Pons (tissue), 1 donor: Measurements from ENCODE around the gene PRG2.
"Not testable (repeated sequence)": the region's sequence is repeated elsewhere in the genome, so short reads cannot be mapped to it uniquely, and the experiment has no call there.

Source experiments
- DNase-seq: peaks from one replicate; pipeline ENCODE4 v3.0.0-alpha.2; 2016; ENCODE audit warnings: low spot score

The PRG2 gene

DNA sequence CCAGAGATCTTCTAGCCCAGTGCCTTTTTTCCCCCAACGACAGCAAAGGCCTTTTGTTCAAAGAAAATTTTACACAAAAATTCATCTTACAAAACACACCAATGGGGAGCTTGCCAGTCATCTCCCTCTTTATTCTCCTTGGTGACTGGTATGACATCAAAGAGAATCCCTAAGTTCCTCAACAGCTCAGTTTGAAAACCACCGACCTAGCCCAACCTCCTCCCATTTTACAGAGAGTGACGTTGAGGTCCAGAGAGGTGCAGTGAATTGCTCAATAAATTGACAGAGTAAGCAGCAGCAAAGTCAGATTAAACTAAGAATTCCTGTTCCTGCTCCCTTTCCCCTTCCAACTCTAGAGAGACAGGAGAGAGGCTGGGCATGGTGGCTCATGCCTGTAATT, 28.7 kb upstream of the PRG2 start:
- DNase-seq: no peak

DNA sequence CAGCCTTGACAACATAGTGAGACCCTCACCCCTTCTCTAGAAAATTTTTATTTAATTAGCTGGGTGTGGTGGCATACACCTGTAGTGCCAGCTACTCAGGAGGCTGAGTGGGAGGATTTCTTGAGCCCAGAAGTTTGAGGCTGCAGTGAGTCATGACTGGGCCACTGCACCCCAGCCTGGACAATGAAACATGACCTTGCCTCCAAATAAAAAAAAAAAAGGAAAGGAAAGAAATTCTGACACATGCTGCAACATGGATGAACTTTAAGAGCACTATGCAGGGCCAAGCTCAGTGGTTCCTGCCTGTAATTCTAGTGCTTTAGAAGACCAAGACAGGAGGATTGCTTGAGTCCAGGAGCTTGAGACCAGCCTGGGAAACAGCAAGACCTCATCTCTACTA, 27.7 kb upstream of the PRG2 start:
- DNase-seq: no peak

DNA sequence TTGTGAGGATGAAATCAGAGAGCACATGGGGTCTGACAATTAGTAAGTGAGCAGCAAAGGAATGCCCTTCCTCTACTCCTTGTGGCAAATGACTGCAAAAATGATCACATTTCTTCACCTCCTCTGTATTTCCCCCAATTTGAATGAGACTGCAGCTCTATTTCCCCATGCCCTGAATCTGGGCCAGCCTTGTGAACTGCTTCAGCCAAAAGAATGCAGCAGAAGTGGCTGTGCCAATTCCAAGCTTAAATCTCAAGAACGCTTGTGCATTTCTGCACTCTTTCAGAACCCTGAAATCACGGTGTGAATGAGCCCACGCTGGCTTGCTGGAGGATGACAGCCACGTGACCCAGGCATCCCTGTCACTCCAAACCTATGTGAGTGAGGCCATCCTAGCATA, 26.6 kb upstream of the PRG2 start:
- no peak for DNase-seq

DNA sequence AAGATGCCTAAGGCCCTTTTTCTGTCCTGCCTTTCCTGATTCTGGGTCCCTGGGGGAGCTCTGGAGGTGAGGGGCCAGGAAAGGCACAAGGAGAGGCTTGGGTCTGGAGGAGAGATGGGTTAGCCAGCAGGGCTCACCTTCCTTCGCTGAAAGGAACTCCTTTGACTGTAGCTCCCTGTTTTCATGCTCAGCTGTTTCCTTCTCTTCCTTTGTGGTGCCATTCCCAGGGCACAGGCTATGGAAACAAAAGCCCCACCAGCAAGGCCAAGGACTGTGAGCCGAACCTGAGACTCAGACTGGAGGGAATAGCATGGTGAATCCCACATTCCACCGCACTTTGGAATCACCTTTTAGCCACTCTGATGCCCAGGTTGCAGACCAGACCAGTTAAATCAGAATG, 26.0 kb upstream of the PRG2 start:
- DNase-seq: no peak

- no peak for DNase-seq
Measured at GRCh38 chr11:57414612-57415212, 24.3 kb upstream of the PRG2 start.

DNA sequence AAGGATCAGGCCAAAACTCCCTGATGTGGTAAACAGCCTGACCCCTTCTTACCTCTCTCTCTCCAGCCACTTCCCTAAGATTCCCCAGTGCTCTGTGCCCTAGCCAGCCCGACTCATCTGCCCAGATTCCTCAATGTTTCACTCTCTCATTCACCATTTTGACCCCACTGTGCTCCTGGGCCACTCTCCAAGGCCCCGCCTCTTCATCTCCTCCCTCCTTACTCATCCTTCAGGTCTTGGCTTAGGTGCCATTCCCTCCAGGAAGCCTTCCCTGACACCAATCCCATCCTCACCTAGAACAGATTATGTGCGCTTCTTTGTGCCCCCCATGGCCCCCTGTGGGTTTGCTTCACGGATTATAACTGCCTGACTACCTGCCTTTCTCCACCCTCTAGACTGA, 23.2 kb upstream of the PRG2 start:
- no peak for DNase-seq

- no peak for DNase-seq
Measured at GRCh38 chr11:57410287-57410686, 19.8 kb upstream of the PRG2 start.

DNA sequence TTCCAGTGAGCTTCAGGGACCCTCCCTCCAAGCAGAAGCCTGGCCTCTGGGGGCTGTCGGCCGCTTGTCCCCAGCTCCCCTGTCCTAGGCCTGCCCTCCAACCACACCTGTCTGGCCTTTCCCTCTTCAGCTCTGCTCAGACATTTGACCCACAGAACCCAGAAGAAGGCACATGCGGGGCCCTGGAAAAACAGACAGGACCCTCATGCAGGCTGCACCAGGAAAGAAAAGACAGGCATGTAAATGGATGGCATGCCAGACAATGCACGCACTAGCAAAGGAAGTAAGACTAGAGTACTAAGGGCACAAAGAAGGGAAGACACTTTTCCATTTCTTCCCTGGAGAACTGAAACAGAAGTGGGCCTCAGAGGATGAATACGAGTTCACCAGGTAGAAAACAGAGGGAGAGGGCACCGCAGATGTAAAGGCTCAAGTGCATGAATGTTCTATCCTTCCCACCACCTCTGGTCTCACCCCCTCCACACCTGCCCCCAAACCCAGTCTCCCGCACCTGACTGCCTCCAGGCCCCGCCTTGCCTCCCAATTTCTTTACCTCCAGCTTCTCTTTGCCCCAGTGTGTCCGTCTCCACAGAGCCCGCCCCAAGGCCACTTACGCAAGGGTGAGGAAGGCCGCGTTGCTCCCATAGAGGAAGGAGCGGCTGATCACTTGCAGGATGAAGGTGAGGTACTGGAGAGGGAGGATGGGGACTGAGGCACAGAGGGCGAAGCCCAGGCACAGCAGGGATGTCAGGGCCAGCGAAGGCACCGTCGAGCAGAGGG, 19.1 kb upstream of the PRG2 start:
- no peak for DNase-seq

DNA sequence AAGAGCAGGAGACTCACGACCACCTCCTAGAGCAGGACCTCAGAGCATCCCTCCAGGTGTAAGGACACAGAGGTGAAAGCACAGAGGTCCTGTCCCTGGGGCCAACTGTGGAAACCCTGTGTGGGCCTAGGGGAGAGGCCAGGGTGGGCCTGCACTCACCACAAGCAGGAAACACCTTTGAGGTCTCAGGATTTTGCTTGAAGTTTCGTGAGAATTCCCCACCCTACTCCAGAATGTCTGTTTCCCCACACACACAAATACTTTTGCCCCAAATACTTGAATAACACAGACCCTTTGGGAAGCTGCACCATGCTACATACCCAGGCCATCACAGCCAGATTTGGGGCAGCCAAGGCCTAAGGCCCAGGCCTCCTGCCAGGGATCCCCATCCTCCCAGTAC, 18.3 kb upstream of the PRG2 start:
- DNase-seq: no peak

DNA sequence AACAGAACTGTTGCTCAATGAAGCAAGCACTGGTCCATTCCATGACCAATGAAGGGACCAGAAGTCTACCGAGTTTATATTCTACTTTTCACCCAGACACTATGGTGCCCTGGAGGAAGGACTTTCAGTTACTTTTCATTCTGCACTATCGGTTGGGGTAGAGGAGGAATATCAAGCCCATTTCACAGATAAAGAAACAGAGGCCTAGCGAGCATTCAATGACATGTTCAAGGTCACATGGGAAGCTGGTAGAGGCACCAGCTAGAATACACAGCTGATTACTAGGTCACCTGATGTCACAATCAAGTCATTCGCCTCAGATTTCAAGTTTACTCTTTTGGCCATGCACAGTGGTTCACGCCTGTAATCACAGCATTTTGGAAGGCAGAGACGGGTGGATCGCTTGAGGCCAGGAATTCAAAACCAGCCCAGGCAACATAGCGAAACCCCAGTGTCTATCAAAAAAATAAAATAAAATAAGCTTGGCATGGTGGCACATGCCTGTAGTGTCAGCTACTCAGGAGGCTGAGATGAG, 17.6 kb upstream of the PRG2 start:
- no peak for DNase-seq

DNA sequence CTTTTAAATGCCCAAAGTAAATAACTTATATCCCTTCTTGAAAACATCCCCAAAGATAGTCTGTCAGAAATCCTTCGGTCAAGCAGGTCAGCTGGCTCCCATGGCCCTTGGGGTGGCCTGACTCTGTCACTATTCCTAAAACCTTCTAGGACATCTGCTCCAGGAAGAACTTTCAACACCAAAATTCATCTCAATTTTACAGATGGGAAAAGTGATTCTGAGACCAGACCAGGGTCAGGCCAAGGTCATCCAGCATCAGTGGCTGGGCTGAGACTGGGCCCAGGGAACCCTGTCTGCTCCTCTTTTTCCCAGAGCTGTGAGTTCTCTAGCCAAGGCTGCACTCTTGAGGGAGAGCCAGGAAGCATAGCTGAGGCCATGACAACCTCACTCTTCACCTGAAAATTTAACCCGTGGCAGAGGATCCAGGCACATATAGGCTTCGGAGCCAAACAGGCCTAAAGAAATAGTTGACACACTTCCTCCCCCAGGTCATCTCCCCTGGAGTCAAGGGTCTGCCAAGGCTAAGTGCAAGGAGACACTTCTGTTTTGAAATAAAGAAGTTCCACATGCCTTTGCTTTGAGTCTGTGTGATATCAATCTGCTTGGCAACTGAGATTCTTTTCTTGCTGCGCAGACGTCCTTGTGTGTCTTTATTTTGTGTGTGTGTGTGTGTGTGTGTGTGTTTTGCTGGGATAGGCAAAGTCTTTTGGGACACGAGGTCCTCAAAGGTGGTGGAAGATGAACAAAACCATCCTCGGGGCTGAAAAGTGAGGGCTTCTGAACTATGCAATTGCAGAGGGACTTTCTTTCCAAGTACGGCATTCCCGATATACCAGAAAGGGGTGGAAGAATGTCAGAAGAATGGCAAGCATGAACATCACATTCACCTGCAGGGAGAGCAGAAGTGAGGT, 16.8 kb upstream of the PRG2 start:
- no peak for DNase-seq

GRCh38 chr11:57406337-57406904, 16.0 kb upstream of the PRG2 start:
- DNase-seq: no peak

DNA sequence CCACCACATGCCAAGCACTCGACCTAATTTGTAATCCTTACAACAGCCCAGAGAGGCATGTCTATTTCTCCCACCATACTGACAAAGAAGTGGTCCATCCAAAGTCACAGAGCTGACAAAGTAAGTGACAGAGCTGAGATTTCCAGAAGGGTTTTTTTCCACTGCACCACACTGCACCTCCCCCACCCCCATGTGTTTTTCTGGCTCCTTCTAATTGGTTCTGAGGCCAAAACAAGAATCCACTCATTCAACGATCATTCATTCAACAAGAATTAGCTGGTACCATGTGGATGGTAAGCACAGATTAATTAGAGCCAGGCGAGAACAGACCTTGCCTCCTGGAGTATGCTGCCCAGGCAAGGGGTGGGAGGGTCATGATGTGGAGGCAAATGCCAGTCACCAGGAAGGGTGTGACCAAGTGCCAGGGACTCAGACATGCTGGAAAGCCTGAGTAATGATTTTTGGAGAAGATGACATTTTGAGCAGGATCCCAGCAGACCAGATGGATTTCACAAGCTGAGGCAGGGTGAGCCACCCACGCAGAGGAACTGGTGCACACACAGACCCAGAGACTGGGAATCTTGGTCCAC, 14.9 kb upstream of the PRG2 start:
- DNase-seq: no peak

- DNase-seq: no peak
Measured at GRCh38 chr11:57403802-57404147, 13.3 kb upstream of the PRG2 start.

- not testable (repeated sequence) for DNase-seq
Measured at GRCh38 chr11:57403003-57403801, 12.8 kb upstream of the PRG2 start.

DNA sequence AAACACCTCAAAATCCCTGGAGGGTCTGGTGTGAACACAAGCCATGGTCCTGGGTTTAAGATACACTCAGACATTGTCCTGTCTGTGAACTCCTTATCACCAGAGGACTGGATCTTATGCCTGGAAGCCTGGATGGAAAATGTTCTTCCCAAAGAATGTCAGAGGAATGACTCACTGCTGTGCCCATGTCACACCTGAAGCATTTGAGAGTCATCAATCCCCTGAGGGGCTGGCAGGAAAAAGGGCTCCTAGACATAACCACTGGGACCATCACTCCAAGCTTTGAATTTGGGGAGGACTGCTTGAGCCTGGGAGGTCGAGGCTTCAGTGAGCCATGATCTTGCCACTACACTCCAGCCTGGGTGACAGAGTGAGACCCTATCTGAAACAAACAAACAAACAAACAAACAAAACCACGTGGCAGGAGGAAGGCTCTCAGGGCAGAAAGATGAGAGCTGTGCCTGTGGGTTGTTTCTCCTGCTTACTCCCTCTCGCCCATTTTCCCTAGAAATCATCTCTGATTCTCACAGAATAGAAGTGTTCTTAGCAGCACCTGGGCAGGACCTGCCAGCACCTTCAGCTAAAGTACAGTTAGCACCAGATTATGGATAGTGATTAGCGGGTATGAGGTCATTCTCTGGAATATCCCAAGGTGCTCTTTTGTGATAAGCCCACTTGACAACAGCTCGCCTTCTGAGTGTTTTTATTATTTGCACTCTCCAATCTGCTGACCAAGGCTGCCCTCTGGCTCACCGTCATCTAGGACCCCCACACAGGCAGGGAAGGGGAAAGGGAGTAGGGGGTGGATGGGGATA, 11.9 kb upstream of the PRG2 start:
- no peak for DNase-seq

GRCh38 chr11:57399972-57400578, 9.6 kb upstream of the PRG2 start:
- DNase-seq: no peak

- DNase-seq: no peak
Measured at GRCh38 chr11:57399221-57399620, 8.8 kb upstream of the PRG2 start.

- DNase-seq: no peak
Measured at GRCh38 chr11:57397394-57397990, 7.0 kb upstream of the PRG2 start.
